Mammary epithelial cell (primary cell): ENCODE results near the gene TSHZ3.

Experiments used
- EZH2 ChIP-seq: IDR thresholded peaks from 2 replicates; pipeline ENCODE4 v1.6.1; 2012; ENCODE audit warnings: low read length, inconsistent platforms, borderline replicate concordance
- TF ChIP-seq, protein P1 (sequence below), 2 donors: IDR thresholded peaks in 1 of 2; conservative IDR thresholded peaks in 1 of 2; 2 replicates each; pipeline ENCODE4 v1.5.1; 2011 to 2012; ENCODE audit warnings: inconsistent platforms in 2 of 2, low read length in 2 of 2, mild to moderate bottlenecking in 2 of 2, control low read depth in 1 of 2, low read depth in 1 of 2; ENCODE audit not compliant: insufficient read depth in 1 of 2; ENCODE audit errors: extremely low read depth in 1 of 2

- TF ChIP-seq, protein P1, sequence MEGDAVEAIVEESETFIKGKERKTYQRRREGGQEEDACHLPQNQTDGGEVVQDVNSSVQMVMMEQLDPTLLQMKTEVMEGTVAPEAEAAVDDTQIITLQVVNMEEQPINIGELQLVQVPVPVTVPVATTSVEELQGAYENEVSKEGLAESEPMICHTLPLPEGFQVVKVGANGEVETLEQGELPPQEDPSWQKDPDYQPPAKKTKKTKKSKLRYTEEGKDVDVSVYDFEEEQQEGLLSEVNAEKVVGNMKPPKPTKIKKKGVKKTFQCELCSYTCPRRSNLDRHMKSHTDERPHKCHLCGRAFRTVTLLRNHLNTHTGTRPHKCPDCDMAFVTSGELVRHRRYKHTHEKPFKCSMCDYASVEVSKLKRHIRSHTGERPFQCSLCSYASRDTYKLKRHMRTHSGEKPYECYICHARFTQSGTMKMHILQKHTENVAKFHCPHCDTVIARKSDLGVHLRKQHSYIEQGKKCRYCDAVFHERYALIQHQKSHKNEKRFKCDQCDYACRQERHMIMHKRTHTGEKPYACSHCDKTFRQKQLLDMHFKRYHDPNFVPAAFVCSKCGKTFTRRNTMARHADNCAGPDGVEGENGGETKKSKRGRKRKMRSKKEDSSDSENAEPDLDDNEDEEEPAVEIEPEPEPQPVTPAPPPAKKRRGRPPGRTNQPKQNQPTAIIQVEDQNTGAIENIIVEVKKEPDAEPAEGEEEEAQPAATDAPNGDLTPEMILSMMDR (conservative IDR thresholded peaks at IDR 0.05 in 1 of 2, IDR thresholded peaks at IDR 0.05 in 1 of 2; ENCODE audit: extremely low read depth in 1 of 2, insufficient read depth in 1 of 2, low read depth in 1 of 2, low read length in 2 of 2), result no peak
- TF ChIP-seq EZH2, result no peak
Observed at GRCh38 chr19:31254180-31254551, 95.1 kb downstream of the TSHZ3 start.
